Neural progenitor cell (in vitro differentiated cells): ENCODE results near the gene RNF186.

Experiments used
- EZH2 ChIP-seq: fragments of 200-600 bp; sonication (generic); IDR thresholded peaks from 2 replicates; pipeline ENCODE4 v1.6.1; 2017; ENCODE audit warnings: antibody characterized with exemption, mild to moderate bottlenecking, moderate library complexity
- TF ChIP-seq, protein P1 (sequence below): fragments of 200-600 bp; sonication (generic); IDR thresholded peaks from 2 replicates; pipeline ENCODE4 v1.5.1; 2017; ENCODE audit warnings: antibody characterized with exemption, mild to moderate bottlenecking

- TF ChIP-seq, protein P1, sequence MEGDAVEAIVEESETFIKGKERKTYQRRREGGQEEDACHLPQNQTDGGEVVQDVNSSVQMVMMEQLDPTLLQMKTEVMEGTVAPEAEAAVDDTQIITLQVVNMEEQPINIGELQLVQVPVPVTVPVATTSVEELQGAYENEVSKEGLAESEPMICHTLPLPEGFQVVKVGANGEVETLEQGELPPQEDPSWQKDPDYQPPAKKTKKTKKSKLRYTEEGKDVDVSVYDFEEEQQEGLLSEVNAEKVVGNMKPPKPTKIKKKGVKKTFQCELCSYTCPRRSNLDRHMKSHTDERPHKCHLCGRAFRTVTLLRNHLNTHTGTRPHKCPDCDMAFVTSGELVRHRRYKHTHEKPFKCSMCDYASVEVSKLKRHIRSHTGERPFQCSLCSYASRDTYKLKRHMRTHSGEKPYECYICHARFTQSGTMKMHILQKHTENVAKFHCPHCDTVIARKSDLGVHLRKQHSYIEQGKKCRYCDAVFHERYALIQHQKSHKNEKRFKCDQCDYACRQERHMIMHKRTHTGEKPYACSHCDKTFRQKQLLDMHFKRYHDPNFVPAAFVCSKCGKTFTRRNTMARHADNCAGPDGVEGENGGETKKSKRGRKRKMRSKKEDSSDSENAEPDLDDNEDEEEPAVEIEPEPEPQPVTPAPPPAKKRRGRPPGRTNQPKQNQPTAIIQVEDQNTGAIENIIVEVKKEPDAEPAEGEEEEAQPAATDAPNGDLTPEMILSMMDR: no peak
- no peak for TF ChIP-seq EZH2
Observed at GRCh38 chr1:19812875-19813642, 2.0 kb downstream of the RNF186 start.
